Sigmoid colon (tissue), 4 donors: ENCODE results near the gene WFS1.

ENCODE experiments used
- EP300 ChIP-seq, 4 donors: sonication (generic); formaldehyde crosslinking; IDR thresholded peaks; one replicate each; pipeline ENCODE4 v1.6.1; 2017; ENCODE audit warnings: antibody characterized with exemption in 4 of 4
- POLR2A ChIP-seq, 2 donors: fragments of 450-650 bp; IDR thresholded peaks; one replicate each; pipeline ENCODE4 v1.6.1; 2016; ENCODE audit warnings: antibody characterized with exemption in 2 of 2, mild to moderate bottlenecking in 2 of 2, moderate library complexity in 2 of 2
- POLR2AphosphoS5 ChIP-seq, 4 donors: sonication (generic); formaldehyde crosslinking; IDR thresholded peaks; one replicate each; pipeline ENCODE4 v1.6.1; 2017; ENCODE audit warnings: antibody characterized with exemption in 4 of 4
- TF ChIP-seq, protein P1 (sequence below), 4 experiments: fragments of 450-650 bp in 3 of 4; fragments of 200-600 bp in 1 of 4; IDR thresholded peaks; one replicate each; pipeline ENCODE4 v1.5.1; 2016 to 2019; ENCODE audit warnings: antibody characterized with exemption in 4 of 4, mild to moderate bottlenecking in 3 of 4, moderate library complexity in 2 of 4

- TF ChIP-seq EP300 (IDR thresholded peaks at IDR 0.05) = no peak
- TF ChIP-seq POLR2A (IDR thresholded peaks at IDR 0.05) = no peak
- TF ChIP-seq POLR2AphosphoS5 (IDR thresholded peaks at IDR 0.05) = no peak
- TF ChIP-seq, protein P1, sequence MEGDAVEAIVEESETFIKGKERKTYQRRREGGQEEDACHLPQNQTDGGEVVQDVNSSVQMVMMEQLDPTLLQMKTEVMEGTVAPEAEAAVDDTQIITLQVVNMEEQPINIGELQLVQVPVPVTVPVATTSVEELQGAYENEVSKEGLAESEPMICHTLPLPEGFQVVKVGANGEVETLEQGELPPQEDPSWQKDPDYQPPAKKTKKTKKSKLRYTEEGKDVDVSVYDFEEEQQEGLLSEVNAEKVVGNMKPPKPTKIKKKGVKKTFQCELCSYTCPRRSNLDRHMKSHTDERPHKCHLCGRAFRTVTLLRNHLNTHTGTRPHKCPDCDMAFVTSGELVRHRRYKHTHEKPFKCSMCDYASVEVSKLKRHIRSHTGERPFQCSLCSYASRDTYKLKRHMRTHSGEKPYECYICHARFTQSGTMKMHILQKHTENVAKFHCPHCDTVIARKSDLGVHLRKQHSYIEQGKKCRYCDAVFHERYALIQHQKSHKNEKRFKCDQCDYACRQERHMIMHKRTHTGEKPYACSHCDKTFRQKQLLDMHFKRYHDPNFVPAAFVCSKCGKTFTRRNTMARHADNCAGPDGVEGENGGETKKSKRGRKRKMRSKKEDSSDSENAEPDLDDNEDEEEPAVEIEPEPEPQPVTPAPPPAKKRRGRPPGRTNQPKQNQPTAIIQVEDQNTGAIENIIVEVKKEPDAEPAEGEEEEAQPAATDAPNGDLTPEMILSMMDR (IDR thresholded peaks at IDR 0.05) = no peak
Measured at GRCh38 chr4:6303943-6304342, 34.3 kb downstream of the WFS1 start.
